Thoracic aorta (tissue), 2 donors: ENCODE results near the gene PDLIM7. TPM values are rescaled to one million over a fixed set of nuclear protein-coding genes. Genes with fewer than 3 reads are reported as not detected.

Experiments
- ATAC-seq: fragments of 150-250 bp; one replicate; pipeline ENCODE4 v1.8.0; 2017; ENCODE audit warnings: low read depth; ENCODE audit not compliant: insufficient number of reproducible peaks, low FRiP score
- DNase-seq: peaks from one replicate; pipeline ENCODE4 v3.0.0-alpha.2; 2020; ENCODE audit warnings: low spot score
- H3K27ac ChIP-seq, 2 donors: fragments of 200-600 bp; sonication (generic); 1 replicate in 1 of 2; 2 replicates in 1 of 2; pipeline ENCODE4 v1.5.1; 2016; ENCODE audit warnings: mild to moderate bottlenecking in 2 of 2, moderate library complexity in 2 of 2
- H3K27me3 ChIP-seq: fragments of 200-600 bp; sonication (generic); replicated peaks from 2 replicates; pipeline ENCODE4 v1.6.0; 2016; ENCODE audit warnings: mild to moderate bottlenecking; ENCODE audit not compliant: insufficient read depth
- H3K36me3 ChIP-seq: fragments of 200-600 bp; sonication (generic); one replicate; pipeline ENCODE4 v1.5.1; 2016
- H3K4me1 ChIP-seq, 2 donors: fragments of 200-600 bp; sonication (generic); 1 replicate in 1 of 2; 2 replicates in 1 of 2; pipeline versions ENCODE4 v1.5.1 to v1.6.0; 2016; ENCODE audit warnings: low read depth in 2 of 2, mild to moderate bottlenecking in 1 of 2; ENCODE audit not compliant: control insufficient read depth in 1 of 2
- H3K4me3 ChIP-seq: fragments of 200-600 bp; sonication (generic); 2 replicates; pipeline ENCODE4 v1.5.1; 2016; ENCODE audit warnings: mild to moderate bottlenecking
- H3K9me3 ChIP-seq: fragments of 200-600 bp; sonication (generic); 2 replicates; pipeline ENCODE4 v1.5.1; 2016
- total RNA-seq, 2 donors: library from RNA; depleted of rRNA; stranded (reverse); fragments of >200 nt; gene quantifications; one replicate each; pipeline versions ENCODE4 v1.1.0 to v1.2.3, GENCODE V29; 2016
- TF ChIP-seq, protein P1 (sequence below): fragments of 200-600 bp; sonication (generic); IDR thresholded peaks from one replicate; pipeline ENCODE4 v1.5.1; 2019; ENCODE audit warnings: antibody characterized with exemption

Gene PDLIM7
- total RNA-seq, 2 donors from 2014 or later, result 626 to 891 TPM

DNA sequence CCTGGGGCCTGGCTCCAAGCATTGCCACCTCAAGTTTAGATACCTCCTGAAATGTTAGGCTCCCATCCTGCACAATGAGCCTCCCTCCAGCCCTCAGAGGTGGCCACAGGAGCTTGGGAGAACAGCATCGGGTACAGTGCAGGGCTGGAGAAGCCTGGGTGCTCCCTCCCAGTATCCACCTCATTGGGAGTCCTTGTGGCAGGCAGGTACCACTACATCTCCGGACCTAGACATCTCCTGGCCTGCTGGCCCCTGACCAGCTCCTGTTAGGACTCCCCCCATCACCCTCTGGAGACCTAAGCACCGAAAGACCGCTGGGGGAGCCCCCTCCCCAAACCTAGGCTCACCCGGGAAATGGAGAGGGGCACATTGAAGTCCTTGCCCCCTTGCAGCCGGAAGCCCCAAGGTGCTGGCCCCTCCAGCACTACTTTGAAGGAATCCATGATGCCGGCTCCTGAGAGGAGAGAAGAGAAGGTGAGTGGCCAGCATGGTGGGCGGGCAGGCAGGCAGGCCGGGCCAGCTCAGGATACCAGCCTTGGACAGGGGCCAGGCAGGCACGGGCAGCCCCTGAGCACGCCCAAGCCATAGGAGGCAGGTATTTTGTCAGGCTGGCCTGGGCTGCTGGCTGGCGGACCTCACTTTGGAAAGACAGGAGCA is 1.2 kb downstream of the PDLIM7 start:
- Histone ChIP-seq H3K4me3 (peak overlapping the region; percentile 90), H3K27me3 (no peaks in the 10 kb centered on the region), H3K4me1 (peaks cover 40 to 61% of the 10 kb centered on the region in 2 donors), H3K27ac (peak overlapping the region; percentile 100), H3K9me3 (no peaks in the 10 kb centered on the region), H3K36me3 (peaks cover 27% of the 10 kb centered on the region)
- ATAC-seq, result no peak
- DNase-seq, result no peak
- TF ChIP-seq, protein P1, sequence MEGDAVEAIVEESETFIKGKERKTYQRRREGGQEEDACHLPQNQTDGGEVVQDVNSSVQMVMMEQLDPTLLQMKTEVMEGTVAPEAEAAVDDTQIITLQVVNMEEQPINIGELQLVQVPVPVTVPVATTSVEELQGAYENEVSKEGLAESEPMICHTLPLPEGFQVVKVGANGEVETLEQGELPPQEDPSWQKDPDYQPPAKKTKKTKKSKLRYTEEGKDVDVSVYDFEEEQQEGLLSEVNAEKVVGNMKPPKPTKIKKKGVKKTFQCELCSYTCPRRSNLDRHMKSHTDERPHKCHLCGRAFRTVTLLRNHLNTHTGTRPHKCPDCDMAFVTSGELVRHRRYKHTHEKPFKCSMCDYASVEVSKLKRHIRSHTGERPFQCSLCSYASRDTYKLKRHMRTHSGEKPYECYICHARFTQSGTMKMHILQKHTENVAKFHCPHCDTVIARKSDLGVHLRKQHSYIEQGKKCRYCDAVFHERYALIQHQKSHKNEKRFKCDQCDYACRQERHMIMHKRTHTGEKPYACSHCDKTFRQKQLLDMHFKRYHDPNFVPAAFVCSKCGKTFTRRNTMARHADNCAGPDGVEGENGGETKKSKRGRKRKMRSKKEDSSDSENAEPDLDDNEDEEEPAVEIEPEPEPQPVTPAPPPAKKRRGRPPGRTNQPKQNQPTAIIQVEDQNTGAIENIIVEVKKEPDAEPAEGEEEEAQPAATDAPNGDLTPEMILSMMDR, result peak; percentile 48

DNA sequence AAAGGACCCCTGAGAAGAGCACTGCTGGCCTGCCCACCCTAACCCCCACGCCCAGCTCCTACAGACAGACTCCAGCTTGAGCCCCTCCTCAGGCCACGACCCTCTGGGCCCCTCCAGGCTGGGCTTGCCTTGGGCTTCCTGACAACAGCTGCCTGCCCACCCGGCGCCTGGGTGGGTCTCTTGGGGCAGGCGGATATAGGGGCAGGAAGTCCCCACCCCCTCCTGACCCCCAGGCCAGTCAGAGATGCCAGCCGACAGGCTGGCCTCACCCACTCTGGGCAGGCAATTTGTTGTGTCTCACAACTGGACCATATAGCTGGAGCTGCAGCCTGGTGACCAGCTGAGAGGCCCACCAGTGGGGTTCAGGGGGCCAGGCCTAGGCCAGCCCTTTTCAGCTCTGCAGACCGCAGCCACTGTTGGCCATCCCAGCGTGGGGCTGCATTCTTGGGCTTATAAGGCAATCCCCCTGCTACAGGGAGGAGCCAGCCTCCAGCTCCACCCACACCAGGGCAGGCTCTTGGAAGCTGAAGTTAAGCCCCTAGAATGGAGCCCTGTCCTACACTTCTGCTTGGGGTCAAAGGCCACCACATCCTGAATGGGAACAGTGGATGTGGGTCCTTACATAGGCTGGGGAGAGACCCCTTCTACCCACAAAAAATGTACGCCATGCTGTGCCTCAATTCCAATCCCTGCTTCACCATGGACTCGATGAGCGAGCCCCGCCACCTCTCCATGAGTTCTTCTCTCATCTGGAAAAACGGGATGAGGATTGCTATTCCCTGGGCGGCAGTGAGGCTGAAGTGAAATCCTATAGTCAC is 2.0 kb downstream of the PDLIM7 start:
- peaks cover 48 to 68% of the 10 kb centered on the region in 2 donors for H3K4me1 ChIP-seq
- ATAC-seq, result peak; percentile 10
- peaks cover 34% of the 10 kb centered on the region for H3K36me3 ChIP-seq
- no peaks in the 10 kb centered on the region for H3K9me3 ChIP-seq
- DNase-seq, result peak; percentile 76
- peak overlapping the region; percentile 90 for H3K4me3 ChIP-seq
- TF ChIP-seq, protein P1, result no peak
- H3K27ac ChIP-seq, result peak overlapping the region; percentile 100
- no peaks in the 10 kb centered on the region for H3K27me3 ChIP-seq

DNA sequence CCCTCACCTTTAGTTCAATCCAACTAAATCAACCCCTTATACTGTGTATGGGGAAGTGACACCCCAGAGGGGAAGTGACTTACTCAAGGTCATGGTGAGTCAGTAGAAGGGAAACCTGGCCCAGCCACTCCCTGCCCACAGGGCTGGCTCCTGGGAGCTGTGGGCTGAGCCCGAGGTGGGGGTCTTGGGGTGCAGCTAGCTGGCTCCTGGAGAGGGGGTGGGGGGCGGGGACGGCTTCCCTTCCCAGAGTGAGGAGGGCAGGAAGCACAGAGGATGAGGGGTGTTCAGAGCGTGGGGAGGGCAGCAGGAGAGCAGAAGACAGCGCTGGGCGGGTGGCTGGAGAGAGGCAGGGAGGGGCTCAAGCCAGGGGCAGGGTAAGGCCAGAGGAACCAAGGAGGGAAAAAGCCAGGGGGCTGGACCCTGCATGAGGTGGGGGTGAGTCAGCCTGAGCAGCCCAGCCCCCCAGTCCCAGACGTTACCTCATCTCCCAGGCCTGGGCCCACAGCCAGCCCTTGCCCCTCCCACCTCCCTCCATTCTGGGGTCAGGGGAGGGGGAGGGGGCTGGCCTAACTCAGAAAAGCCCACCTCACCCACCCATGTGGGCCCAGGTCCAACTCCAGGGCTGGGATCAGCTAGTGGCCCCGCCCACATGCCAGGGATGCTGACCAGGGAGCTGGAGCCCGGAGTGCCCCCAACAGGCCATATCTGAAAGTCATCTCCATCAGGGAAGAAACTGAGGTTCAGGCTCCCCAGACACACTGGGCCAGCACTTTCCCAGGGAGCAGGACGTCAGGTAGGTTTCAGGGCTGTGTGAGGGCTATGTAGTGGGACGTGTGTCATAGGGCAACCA is 2.8 kb downstream of the PDLIM7 start:
- H3K4me3 ChIP-seq, result peak overlapping the region; percentile 90
- no peaks in the 10 kb centered on the region for H3K27me3 ChIP-seq
- peak; percentile 27 for ATAC-seq
- no peaks in the 10 kb centered on the region for H3K9me3 ChIP-seq
- peak; percentile 83 for DNase-seq
- TF ChIP-seq, protein P1, result peak; percentile 27
- H3K4me1 ChIP-seq, result peaks cover 55 to 77% of the 10 kb centered on the region in 2 donors
- peaks cover 43% of the 10 kb centered on the region for H3K36me3 ChIP-seq
- H3K27ac ChIP-seq, result peak overlapping the region; percentile 100

DNA sequence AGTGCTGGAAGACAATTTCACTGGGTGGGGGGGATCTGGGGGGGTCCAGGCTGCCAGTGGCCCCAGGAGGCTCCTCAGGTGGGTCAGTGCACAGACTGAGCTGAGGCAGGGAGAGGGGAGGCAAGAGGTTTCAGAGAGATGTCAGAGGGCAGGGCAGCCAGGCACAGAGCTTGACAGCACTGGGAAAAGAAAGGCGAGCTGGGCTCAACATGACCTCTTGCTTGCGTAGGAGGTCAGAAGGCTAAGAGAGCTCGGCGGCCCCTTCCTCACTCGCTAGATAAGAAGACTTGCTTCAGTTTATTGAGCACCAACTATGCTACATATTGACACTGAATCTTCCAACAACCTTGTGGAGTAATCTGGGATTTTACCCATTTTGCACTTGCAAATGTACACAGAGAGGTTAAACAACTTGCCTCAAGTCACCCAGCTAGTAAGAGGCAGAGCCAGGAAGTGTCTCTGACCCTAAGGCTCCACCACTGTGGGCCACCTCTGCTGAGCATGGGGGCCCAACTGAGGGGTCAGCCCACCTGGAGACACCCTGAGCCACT is 3.5 kb downstream of the PDLIM7 start:
- ATAC-seq (no peak), DNase-seq (no peak)
- Histone ChIP-seq H3K9me3 (no peaks in the 10 kb centered on the region), H3K27me3 (no peaks in the 10 kb centered on the region), H3K36me3 (peaks cover 50% of the 10 kb centered on the region), H3K27ac (peak overlapping the region; percentile 100), H3K4me3 (peak overlapping the region; percentile 90), H3K4me1 (peaks cover 55 to 84% of the 10 kb centered on the region in 2 donors)
- TF ChIP-seq, protein P1, result no peak
